WTC11 (cell line): ENCODE measurements around the gene SLC2A14.
"Not testable (repeated sequence)": the region's sequence is repeated elsewhere in the genome, so short reads cannot be mapped to it uniquely, and the experiment has no call there.

Experiments used
- CTCF ChIP-seq: fragments of 200-600 bp; IDR thresholded peaks from 2 replicates; pipeline ENCODE4 v1.8.0; 2022; ENCODE audit warnings: antibody characterized with exemption
- TF ChIP-seq, protein P1 (sequence below): sonication (generic); formaldehyde crosslinking; IDR thresholded peaks from 2 replicates; pipeline ENCODE4 v1.8.1; 2023; ENCODE audit warnings: mild to moderate bottlenecking, missing genetic modification reagents
- TF ChIP-seq, protein P2 (sequence below): sonication (generic); formaldehyde crosslinking; IDR thresholded peaks from 2 replicates; pipeline ENCODE4 v1.8.1; 2023; ENCODE audit warnings: mild to moderate bottlenecking, missing genetic modification reagents, moderate library complexity

DNA sequence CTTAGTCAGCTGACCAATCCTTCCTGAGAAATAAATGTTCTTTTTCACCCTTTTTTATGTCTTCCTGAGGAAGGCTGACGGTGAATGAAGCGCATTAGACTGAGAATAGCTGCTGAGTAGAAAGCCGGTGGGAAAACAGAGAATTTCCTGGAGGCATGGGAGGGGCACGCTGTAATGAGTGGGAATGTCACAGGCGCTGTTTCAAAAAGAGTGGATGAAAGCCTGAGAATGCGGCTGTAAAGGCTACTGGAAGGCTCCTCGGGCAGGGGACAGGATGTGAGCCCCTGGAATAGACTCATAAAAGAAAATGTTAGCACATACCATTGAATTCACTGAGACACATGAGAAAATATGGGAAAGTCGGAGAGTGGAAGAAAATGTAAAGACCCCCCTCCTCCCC, 29.6 kb downstream of the SLC2A14 start:
- TF ChIP-seq, protein P1, sequence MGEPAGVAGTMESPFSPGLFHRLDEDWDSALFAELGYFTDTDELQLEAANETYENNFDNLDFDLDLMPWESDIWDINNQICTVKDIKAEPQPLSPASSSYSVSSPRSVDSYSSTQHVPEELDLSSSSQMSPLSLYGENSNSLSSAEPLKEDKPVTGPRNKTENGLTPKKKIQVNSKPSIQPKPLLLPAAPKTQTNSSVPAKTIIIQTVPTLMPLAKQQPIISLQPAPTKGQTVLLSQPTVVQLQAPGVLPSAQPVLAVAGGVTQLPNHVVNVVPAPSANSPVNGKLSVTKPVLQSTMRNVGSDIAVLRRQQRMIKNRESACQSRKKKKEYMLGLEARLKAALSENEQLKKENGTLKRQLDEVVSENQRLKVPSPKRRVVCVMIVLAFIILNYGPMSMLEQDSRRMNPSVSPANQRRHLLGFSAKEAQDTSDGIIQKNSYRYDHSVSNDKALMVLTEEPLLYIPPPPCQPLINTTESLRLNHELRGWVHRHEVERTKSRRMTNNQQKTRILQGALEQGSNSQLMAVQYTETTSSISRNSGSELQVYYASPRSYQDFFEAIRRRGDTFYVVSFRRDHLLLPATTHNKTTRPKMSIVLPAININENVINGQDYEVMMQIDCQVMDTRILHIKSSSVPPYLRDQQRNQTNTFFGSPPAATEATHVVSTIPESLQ (CRISPR knock-in tag): not testable (repeated sequence)
- TF ChIP-seq, protein P2, sequence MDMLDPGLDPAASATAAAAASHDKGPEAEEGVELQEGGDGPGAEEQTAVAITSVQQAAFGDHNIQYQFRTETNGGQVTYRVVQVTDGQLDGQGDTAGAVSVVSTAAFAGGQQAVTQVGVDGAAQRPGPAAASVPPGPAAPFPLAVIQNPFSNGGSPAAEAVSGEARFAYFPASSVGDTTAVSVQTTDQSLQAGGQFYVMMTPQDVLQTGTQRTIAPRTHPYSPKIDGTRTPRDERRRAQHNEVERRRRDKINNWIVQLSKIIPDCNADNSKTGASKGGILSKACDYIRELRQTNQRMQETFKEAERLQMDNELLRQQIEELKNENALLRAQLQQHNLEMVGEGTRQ (CRISPR knock-in tag): not testable (repeated sequence)
- TF ChIP-seq CTCF: not testable (repeated sequence)
